ENCODE measurements around the gene GIMAP2. TPM values are rescaled to one million over a fixed set of nuclear protein-coding genes. Genes with fewer than 3 reads are reported as not detected.

GIMAP2 gene
- total and polyA plus RNA-seq, 9 of the 15 experiments (the other 6 are each of a cell fraction or from before 2014, with no cell fraction given), result 0.37 to 1.8 (median 1.2) TPM

DNA sequence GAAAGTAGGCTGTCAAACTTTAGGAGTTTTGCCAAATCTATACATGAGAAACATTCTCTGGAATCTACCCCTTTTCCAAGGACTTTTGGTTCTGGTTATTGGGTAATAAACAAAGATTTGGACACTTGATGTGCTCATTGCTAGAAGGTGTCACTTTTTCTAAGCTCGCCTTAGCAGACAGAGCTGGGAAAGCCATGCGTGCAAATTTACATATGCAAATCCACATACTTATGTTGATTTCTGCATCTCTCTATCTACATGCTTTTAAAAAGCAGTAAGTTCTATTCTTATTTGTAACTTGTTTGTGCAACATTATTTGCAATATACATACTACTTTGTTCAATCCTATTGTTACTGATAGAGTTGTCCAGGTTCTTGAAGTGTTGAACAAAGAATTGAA lies 30.8 kb upstream of the GIMAP2 start (continued):
- no peak for TF ChIP-seq BRF1 (IDR thresholded peaks at IDR 0.05; ENCODE audit: borderline replicate concordance, extremely low read depth, insufficient read length)
- no peak for TF ChIP-seq HMGN3 (IDR thresholded peaks at IDR 0.05; ENCODE audit: borderline replicate concordance, extremely low read depth, insufficient read length, low read depth, low read length)
- TF ChIP-seq CBFA2T3 (IDR thresholded peaks at IDR 0.05), result no peak
- no peak for TF ChIP-seq SP2 (IDR thresholded peaks at IDR 0.05; ENCODE audit: extremely low read depth, low read depth, low read length, poor library complexity, severe bottlenecking)

GRCh38 chr7:150656047-150656446 lies 29.5 kb upstream of the GIMAP2 start:
- Histone ChIP-seq H3K9ac (ENCODE audit: insufficient read depth in 1 of 2, low read depth in 2 of 2, low read length in 2 of 2) (no peak overlapping the region), H3K4me1 (replicated peaks in 1 of 2; ENCODE audit: control insufficient read depth in 2 of 2, insufficient read depth in 2 of 2, low read length in 2 of 2) (no peaks in the 10 kb centered on the region), H3K4me2 (ENCODE audit: insufficient read depth, low read length) (no peak overlapping the region), H2AFZ (ENCODE audit: low read depth, low read length) (no peak overlapping the region), H3K9me3 (replicated peaks; ENCODE audit: control insufficient read depth, insufficient read depth, low read depth, low read length) (no peaks in the 10 kb centered on the region), H3K4me3 (no peak overlapping the region), H3K9me1 (ENCODE audit: control insufficient read depth, insufficient read depth, low read length) (no peaks in the 10 kb centered on the region), H4K20me1 (replicated peaks; ENCODE audit: control insufficient read depth, insufficient read depth, low read length) (no peaks in the 10 kb centered on the region), H3K36me3 (ENCODE audit: control insufficient read depth, insufficient read depth, low read length) (no peaks in the 10 kb centered on the region), H3K79me2 (ENCODE audit: control insufficient read depth, insufficient read depth, low read length) (no peaks in the 10 kb centered on the region), H3K27me3 (ENCODE audit: control insufficient read depth in 2 of 2, insufficient read depth in 2 of 2, low read length in 2 of 2) (peaks cover 7 to 14% of the 10 kb centered on the region in 2 experiments; a peak in 4 of 5 replicates), H3K27ac (ENCODE audit: extremely low read depth, low read depth, low read length) (no peak overlapping the region)
- ATAC-seq (no peak), FAIRE-seq (no peak), DNase-seq (ENCODE audit: extremely low read depth in 1 of 4, low spot score in 3 of 4) (no peak)
- ChIA-PET POLR2A (no interaction called here), CTCF (ENCODE audit: low intra/inter-chr PET ratio) (no interaction called here)
- WGBS (ENCODE audit: insufficient coverage, low coverage, missing lambda C conversion rate), result 2% methylated on average over 5 of the region's 5 CpGs
- BruUV-seq (replicated peaks), result no TSS peak
- in situ Hi-C loops (cut with MboI), result no loop called here
- intact Hi-C loops (cut with micrococcal nuclease), result no loop called here
- no peak for TF ChIP-seq HDAC3 (IDR thresholded peaks at IDR 0.05; ENCODE audit: borderline replicate concordance, partially characterized antibody)
- no peak for TF ChIP-seq ZNF253 (CRISPR knock-in tag; conservative IDR thresholded peaks at IDR 0.05)
- TF ChIP-seq SMAD3 (CRISPR knock-in tag; conservative IDR thresholded peaks at IDR 0.05), result no peak
- no peak for TF ChIP-seq SNAPC5 (CRISPR knock-in tag; IDR thresholded peaks at IDR 0.05)
- TF ChIP-seq ARHGAP35 (IDR thresholded peaks at IDR 0.05; ENCODE audit: partially characterized antibody), result no peak
- TF ChIP-seq, protein P1, sequence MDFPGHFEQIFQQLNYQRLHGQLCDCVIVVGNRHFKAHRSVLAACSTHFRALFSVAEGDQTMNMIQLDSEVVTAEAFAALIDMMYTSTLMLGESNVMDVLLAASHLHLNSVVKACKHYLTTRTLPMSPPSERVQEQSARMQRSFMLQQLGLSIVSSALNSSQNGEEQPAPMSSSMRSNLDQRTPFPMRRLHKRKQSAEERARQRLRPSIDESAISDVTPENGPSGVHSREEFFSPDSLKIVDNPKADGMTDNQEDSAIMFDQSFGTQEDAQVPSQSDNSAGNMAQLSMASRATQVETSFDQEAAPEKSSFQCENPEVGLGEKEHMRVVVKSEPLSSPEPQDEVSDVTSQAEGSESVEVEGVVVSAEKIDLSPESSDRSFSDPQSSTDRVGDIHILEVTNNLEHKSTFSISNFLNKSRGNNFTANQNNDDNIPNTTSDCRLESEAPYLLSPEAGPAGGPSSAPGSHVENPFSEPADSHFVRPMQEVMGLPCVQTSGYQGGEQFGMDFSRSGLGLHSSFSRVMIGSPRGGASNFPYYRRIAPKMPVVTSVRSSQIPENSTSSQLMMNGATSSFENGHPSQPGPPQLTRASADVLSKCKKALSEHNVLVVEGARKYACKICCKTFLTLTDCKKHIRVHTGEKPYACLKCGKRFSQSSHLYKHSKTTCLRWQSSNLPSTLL (IDR thresholded peaks at IDR 0.05), result no peak
- no peak for TF ChIP-seq PHB2 (IDR thresholded peaks at IDR 0.05; ENCODE audit: low read depth)
- no peak for TF ChIP-seq HDGF (IDR thresholded peaks at IDR 0.05)
- TF ChIP-seq BRD4 (IDR thresholded peaks at IDR 0.05), result no peak
- TF ChIP-seq SRF (CRISPR knock-in tag; IDR thresholded peaks at IDR 0.05), result no peak
- TF ChIP-seq ZNF512 (tag; IDR thresholded peaks at IDR 0.05), result no peak
- no peak for TF ChIP-seq ZNF24 (IDR thresholded peaks at IDR 0.05)
- TF ChIP-seq, protein P2, sequence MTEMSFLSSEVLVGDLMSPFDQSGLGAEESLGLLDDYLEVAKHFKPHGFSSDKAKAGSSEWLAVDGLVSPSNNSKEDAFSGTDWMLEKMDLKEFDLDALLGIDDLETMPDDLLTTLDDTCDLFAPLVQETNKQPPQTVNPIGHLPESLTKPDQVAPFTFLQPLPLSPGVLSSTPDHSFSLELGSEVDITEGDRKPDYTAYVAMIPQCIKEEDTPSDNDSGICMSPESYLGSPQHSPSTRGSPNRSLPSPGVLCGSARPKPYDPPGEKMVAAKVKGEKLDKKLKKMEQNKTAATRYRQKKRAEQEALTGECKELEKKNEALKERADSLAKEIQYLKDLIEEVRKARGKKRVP (CRISPR knock-in tag; IDR thresholded peaks at IDR 0.05), result no peak

Measured in K562 (cell line).